ENCODE results near the gene JPH4. TPM values are rescaled to one million over a fixed set of nuclear protein-coding genes. Genes with fewer than 3 reads are reported as not detected.
A peak's percentile ranks its signal among the peaks of the same experiment; 100 is the strongest.

JPH4 gene
- total RNA-seq, 1 experiment from 2014 or later, result not detected

- H3K4me1 Mint-ChIP-seq (ENCODE audit: low read depth, unreplicated experiment), result peaks cover 4% of the 10 kb centered on the region
- ChIA-PET CTCF (no interaction called here), POLR2A (no interaction called here)
- H3K27ac Mint-ChIP-seq (ENCODE audit: unreplicated experiment), result no peak overlapping the region
- DNase-seq, result no peak
- Histone ChIP-seq H3K36me3 (ENCODE audit: control insufficient read depth, insufficient read depth, low read length) (no peaks in the 10 kb centered on the region), H3K4me1 (0 out of 2 replicates have a peak, but pooled peaks cover 5% of the 10 kb centered on the region), H3K27me3 (replicated peaks; ENCODE audit: control insufficient read depth, insufficient read depth, low read length) (no peaks in the 10 kb centered on the region), H3K9me3 (no peaks in the 10 kb centered on the region), H3K4me3 (ENCODE audit: low read depth, low read length) (peak overlapping the region; percentile 54)
- intact Hi-C loops (cut with micrococcal nuclease; ENCODE audit: unreplicated experiment), result no loop called here
- H3K4me3 Mint-ChIP-seq (ENCODE audit: unreplicated experiment), result no peak overlapping the region
- no peak for TF ChIP-seq CTCF (IDR thresholded peaks at IDR 0.05; ENCODE audit: insufficient read depth in 1 of 2, low read depth in 1 of 2, low read length in 1 of 2, severe bottlenecking in 1 of 2, unreplicated experiment in 1 of 2)
- H3K9me3 Mint-ChIP-seq (ENCODE audit: unreplicated experiment), result no peaks in the 10 kb centered on the region
- no peaks in the 10 kb centered on the region for H3K36me3 Mint-ChIP-seq (ENCODE audit: insufficient read depth, unreplicated experiment)
- BruUV-seq (replicated peaks), result no TSS peak
- H3K27me3 Mint-ChIP-seq (ENCODE audit: insufficient read depth, unreplicated experiment), result no peaks in the 10 kb centered on the region
Measured at GRCh38 chr14:23550131-23550811, 28.3 kb downstream of the JPH4 start.

GRCh38 chr14:23548351-23549318 is 30.0 kb downstream of the JPH4 start:
- Histone ChIP-seq H3K4me3 (ENCODE audit: low read depth, low read length) (no peak overlapping the region), H3K27me3 (replicated peaks; ENCODE audit: control insufficient read depth, insufficient read depth, low read length) (no peaks in the 10 kb centered on the region), H3K4me1 (0 out of 2 replicates have a peak, but pooled peaks cover 5% of the 10 kb centered on the region), H3K36me3 (ENCODE audit: control insufficient read depth, insufficient read depth, low read length) (no peaks in the 10 kb centered on the region), H3K9me3 (no peaks in the 10 kb centered on the region)
- no peak for DNase-seq
- intact Hi-C loops (cut with micrococcal nuclease; ENCODE audit: unreplicated experiment), result no loop called here
- H3K9me3 Mint-ChIP-seq (ENCODE audit: unreplicated experiment), result no peaks in the 10 kb centered on the region
- no peak overlapping the region for H3K27ac Mint-ChIP-seq (ENCODE audit: unreplicated experiment)
- H3K27me3 Mint-ChIP-seq (ENCODE audit: insufficient read depth, unreplicated experiment), result no peaks in the 10 kb centered on the region
- ChIA-PET POLR2A (no interaction called here), CTCF (no interaction called here)
- H3K4me1 Mint-ChIP-seq (ENCODE audit: low read depth, unreplicated experiment), result peaks cover 11% of the 10 kb centered on the region
- H3K4me3 Mint-ChIP-seq (ENCODE audit: unreplicated experiment), result no peak overlapping the region
- H3K36me3 Mint-ChIP-seq (ENCODE audit: insufficient read depth, unreplicated experiment), result no peaks in the 10 kb centered on the region
- BruUV-seq (replicated peaks), result no TSS peak
- no peak for TF ChIP-seq CTCF (IDR thresholded peaks at IDR 0.05; ENCODE audit: insufficient read depth in 1 of 2, low read depth in 1 of 2, low read length in 1 of 2, severe bottlenecking in 1 of 2, unreplicated experiment in 1 of 2)

- ChIA-PET POLR2A (no interaction called here), CTCF (no interaction called here)
- no peaks in the 10 kb centered on the region for H3K36me3 ChIP-seq (ENCODE audit: control insufficient read depth, insufficient read depth, low read length)
- Mint-ChIP-seq H3K9me3 (ENCODE audit: unreplicated experiment) (no peaks in the 10 kb centered on the region), H3K4me1 (ENCODE audit: low read depth, unreplicated experiment) (peaks cover 11% of the 10 kb centered on the region), H3K4me3 (ENCODE audit: unreplicated experiment) (no peak overlapping the region), H3K27ac (ENCODE audit: unreplicated experiment) (no peak overlapping the region), H3K27me3 (ENCODE audit: insufficient read depth, unreplicated experiment) (no peaks in the 10 kb centered on the region), H3K36me3 (ENCODE audit: insufficient read depth, unreplicated experiment) (no peaks in the 10 kb centered on the region)
- TF ChIP-seq CTCF (IDR thresholded peaks at IDR 0.05; ENCODE audit: insufficient read depth in 1 of 2, low read depth in 1 of 2, low read length in 1 of 2, severe bottlenecking in 1 of 2, unreplicated experiment in 1 of 2), result no peak
- H3K27me3 ChIP-seq (replicated peaks; ENCODE audit: control insufficient read depth, insufficient read depth, low read length), result no peaks in the 10 kb centered on the region
- 0 out of 2 replicates have a peak, but pooled peaks cover 5% of the 10 kb centered on the region for H3K4me1 ChIP-seq
- intact Hi-C loops (cut with micrococcal nuclease; ENCODE audit: unreplicated experiment), result no loop called here
- BruUV-seq (replicated peaks), result no TSS peak
- no peaks in the 10 kb centered on the region for H3K9me3 ChIP-seq
- no peak for DNase-seq
- H3K4me3 ChIP-seq (ENCODE audit: low read depth, low read length), result no peak overlapping the region
Measured at GRCh38 chr14:23547924-23548323, 30.7 kb downstream of the JPH4 start.

All from Caco-2 (cell line).